ENCODE results near the gene GPS2. TPM values are rescaled to one million over a fixed set of nuclear protein-coding genes. Genes with fewer than 3 reads are reported as not detected.

The GPS2 gene
- total RNA-seq, 1 experiment from 2014 or later, result 119 TPM

Other genes starting within 250 kb of the GPS2 start
- not detected in 2 replicates for gene CLEC10A, start 235.1 kb downstream of the GPS2 start, total RNA-seq (2014; rRNA removed)
- gene ASGR2, start 200.5 kb downstream of the GPS2 start, total RNA-seq (2014; rRNA removed), result not detected in 2 replicates
- 0.29 and 1.4 TPM in 2 replicates for gene ASGR1, start 136.0 kb downstream of the GPS2 start, total RNA-seq (2014; rRNA removed)
- gene DLG4, start 95.5 kb downstream of the GPS2 start, total RNA-seq (2014; rRNA removed), result 16.6 and 17.3 TPM in 2 replicates
- gene ACADVL, start 95.4 kb downstream of the GPS2 start, total RNA-seq (2014; rRNA removed), result 485 and 564 TPM in 2 replicates
- 64.8 and 71.4 TPM in 2 replicates for gene DVL2, start 80.8 kb downstream of the GPS2 start, total RNA-seq (2014; rRNA removed)
- gene PHF23, start 75.9 kb downstream of the GPS2 start, total RNA-seq (2014; rRNA removed), result 54.7 and 56.4 TPM in 2 replicates
- 161 and 171 TPM in 2 replicates for gene GABARAP, start 72.9 kb downstream of the GPS2 start, total RNA-seq (2014; rRNA removed)
- 59.1 and 65.5 TPM in 2 replicates for gene CTDNEP1, start 63.6 kb downstream of the GPS2 start, total RNA-seq (2014; rRNA removed)
- 52.6 and 58.2 TPM in 2 replicates for gene ELP5, start 63.1 kb downstream of the GPS2 start, total RNA-seq (2014; rRNA removed)
- not detected in 2 replicates for gene CLDN7, start 52.9 kb downstream of the GPS2 start, total RNA-seq (2014; rRNA removed)
- 0.11 TPM in 1 of 2 replicates, not detected in the other for gene SLC2A4, start 33.6 kb downstream of the GPS2 start, total RNA-seq (2014; rRNA removed)
- gene YBX2, start 20.7 kb downstream of the GPS2 start, total RNA-seq (2014; rRNA removed), result not detected in 2 replicates
- gene EIF5A, start 7.7 kb downstream of the GPS2 start, total RNA-seq (2014; rRNA removed), result 968 and 1,043 TPM in 2 replicates
- 15.1 and 15.7 TPM in 2 replicates for gene NEURL4, start 14.0 kb upstream of the GPS2 start, total RNA-seq (2014; rRNA removed)
- gene ACAP1, start 21.2 kb upstream of the GPS2 start, total RNA-seq (2014; rRNA removed), result 1.5 TPM in 1 of 2 replicates, not detected in the other
- 8.3 and 9.0 TPM in 2 replicates for gene KCTD11, start 36.8 kb upstream of the GPS2 start, total RNA-seq (2014; rRNA removed)
- not detected in 2 replicates for gene TMEM95, start 39.8 kb upstream of the GPS2 start, total RNA-seq (2014; rRNA removed)
- gene TNK1, start 65.7 kb upstream of the GPS2 start, total RNA-seq (2014; rRNA removed), result 0.06 TPM in 1 of 2 replicates, not detected in the other
- gene PLSCR3, start 79.2 kb upstream of the GPS2 start, total RNA-seq (2014; rRNA removed), result 38.1 and 54.4 TPM in 2 replicates
- gene TMEM256, start 88.7 kb upstream of the GPS2 start, total RNA-seq (2014; rRNA removed), result 65.1 and 88.9 TPM in 2 replicates
- gene NLGN2, start 92.5 kb upstream of the GPS2 start, total RNA-seq (2014; rRNA removed), result 7.6 and 8.3 TPM in 2 replicates
- gene SPEM1, start 105.0 kb upstream of the GPS2 start, total RNA-seq (2014; rRNA removed), result not detected in 2 replicates
- not detected in 2 replicates for gene SPEM2, start 110.3 kb upstream of the GPS2 start, total RNA-seq (2014; rRNA removed)
- not detected in 2 replicates for gene SPEM3, start 113.5 kb upstream of the GPS2 start, total RNA-seq (2014; rRNA removed)
- 0.75 and 0.90 TPM in 2 replicates for gene TMEM102, start 120.1 kb upstream of the GPS2 start, total RNA-seq (2014; rRNA removed)
- 23.4 and 23.8 TPM in 2 replicates for gene FGF11, start 124.2 kb upstream of the GPS2 start, total RNA-seq (2014; rRNA removed)
- 51.9 and 60.3 TPM in 2 replicates for gene CHRNB1, start 129.7 kb upstream of the GPS2 start, total RNA-seq (2014; rRNA removed)
- gene ZBTB4, start 164.3 kb upstream of the GPS2 start, total RNA-seq (2014; rRNA removed), result 25.3 and 27.8 TPM in 2 replicates
- not detected in 2 replicates for gene SLC35G6, start 166.1 kb upstream of the GPS2 start, total RNA-seq (2014; rRNA removed)
- 63.7 and 81.4 TPM in 2 replicates for gene POLR2A, start 169.0 kb upstream of the GPS2 start, total RNA-seq (2014; rRNA removed)
- gene TNFSF12, start 233.7 kb upstream of the GPS2 start, total RNA-seq (2014; rRNA removed), result 14.8 and 20.7 TPM in 2 replicates
- not detected in 2 replicates for gene TNFSF13, start 243.4 kb upstream of the GPS2 start, total RNA-seq (2014; rRNA removed)
- 108 and 131 TPM in 2 replicates for gene SENP3, start 246.6 kb upstream of the GPS2 start, total RNA-seq (2014; rRNA removed)

All from LHCN-M2 (cell line).